ENCODE measurements around the gene MTX2. TPM values are rescaled to one million over a fixed set of nuclear protein-coding genes. Genes with fewer than 3 reads are reported as not detected.
"Not testable (repeated sequence)": the region's sequence is repeated elsewhere in the genome, so short reads cannot be mapped to it uniquely, and the experiment has no call there.

Gene MTX2
- total and polyA plus RNA-seq, 8 donors, result 12.2 to 150 (median 37.1) TPM

DNA sequence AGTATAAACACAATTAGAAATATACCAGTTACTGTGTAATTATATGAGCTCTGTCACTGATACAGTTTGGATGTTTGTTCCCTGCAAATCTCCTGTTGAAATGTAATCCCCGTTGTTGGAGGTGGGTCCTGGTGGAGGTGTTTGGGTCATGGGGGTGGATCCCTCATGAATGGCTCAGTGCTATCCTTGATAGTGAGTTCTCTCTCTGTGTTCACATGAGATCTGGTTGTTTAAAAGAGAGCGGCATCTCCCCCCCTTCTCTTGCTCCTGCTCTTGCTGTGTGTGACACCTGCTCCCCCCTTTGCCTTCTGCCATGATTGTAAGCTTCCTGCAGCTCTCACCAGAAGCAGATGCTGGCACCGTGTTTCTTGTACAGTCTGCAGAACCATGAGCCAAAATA lies 24.1 kb downstream of the MTX2 start:
- Histone ChIP-seq H3K27me3 (no peaks in the 10 kb centered on the region), H3K36me3 (no peaks in the 10 kb centered on the region), H3K4me1 (peaks cover 0 to 28% (median 12%) of the 10 kb centered on the region in 4 donors), H3K4me3 (no peak overlapping the region), H3K27ac (no peak overlapping the region), H3K9me3 (no peaks in the 10 kb centered on the region)
- 61 to 77% (median 65%) methylated on average over 3 of the region's 3 CpGs for WGBS, 5 donors
- TF ChIP-seq POLR2A (IDR thresholded peaks at IDR 0.05) (no peak), POLR2AphosphoS5 (IDR thresholded peaks at IDR 0.05) (no peak), EP300 (IDR thresholded peaks at IDR 0.05) (no peak)
- TF ChIP-seq, protein P1, sequence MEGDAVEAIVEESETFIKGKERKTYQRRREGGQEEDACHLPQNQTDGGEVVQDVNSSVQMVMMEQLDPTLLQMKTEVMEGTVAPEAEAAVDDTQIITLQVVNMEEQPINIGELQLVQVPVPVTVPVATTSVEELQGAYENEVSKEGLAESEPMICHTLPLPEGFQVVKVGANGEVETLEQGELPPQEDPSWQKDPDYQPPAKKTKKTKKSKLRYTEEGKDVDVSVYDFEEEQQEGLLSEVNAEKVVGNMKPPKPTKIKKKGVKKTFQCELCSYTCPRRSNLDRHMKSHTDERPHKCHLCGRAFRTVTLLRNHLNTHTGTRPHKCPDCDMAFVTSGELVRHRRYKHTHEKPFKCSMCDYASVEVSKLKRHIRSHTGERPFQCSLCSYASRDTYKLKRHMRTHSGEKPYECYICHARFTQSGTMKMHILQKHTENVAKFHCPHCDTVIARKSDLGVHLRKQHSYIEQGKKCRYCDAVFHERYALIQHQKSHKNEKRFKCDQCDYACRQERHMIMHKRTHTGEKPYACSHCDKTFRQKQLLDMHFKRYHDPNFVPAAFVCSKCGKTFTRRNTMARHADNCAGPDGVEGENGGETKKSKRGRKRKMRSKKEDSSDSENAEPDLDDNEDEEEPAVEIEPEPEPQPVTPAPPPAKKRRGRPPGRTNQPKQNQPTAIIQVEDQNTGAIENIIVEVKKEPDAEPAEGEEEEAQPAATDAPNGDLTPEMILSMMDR (IDR thresholded peaks at IDR 0.05), result no peak
- intact Hi-C loops (cut with DNase I; ENCODE audit: low total_unique reads), result no loop called here
- DNase-seq, result no peak

DNA sequence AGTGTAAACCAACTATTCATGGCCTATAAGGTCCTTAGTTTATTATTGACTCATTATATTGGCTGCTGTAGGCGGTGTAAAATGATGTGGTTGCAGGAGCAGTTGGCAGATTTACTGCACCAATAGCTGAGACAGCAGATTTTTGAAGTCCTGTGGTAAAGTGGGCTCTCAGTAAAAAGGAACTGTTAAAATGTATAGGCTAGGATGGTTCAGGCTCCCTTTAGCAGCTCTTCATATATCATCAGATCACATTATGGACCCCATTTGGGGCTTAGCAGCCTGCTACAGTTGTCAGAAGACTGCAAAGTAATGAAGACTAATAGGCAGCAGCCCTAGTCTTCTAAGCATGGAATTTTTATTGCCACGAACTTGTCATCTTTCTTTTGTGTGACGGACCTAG lies 27.8 kb downstream of the MTX2 start:
- H3K9me3 ChIP-seq, result no peaks in the 10 kb centered on the region
- H3K36me3 ChIP-seq, result peaks cover 0 to 7% (median 3%) of the 10 kb centered on the region in 4 donors
- H3K4me1 ChIP-seq, result peaks cover 0 to 13% (median 3%) of the 10 kb centered on the region in 4 donors
- intact Hi-C loops (cut with DNase I; ENCODE audit: low total_unique reads), result no loop called here
- no peak for DNase-seq
- H3K27ac ChIP-seq, result no peak overlapping the region
- TF ChIP-seq EP300 (IDR thresholded peaks at IDR 0.05), result no peak
- TF ChIP-seq POLR2A (IDR thresholded peaks at IDR 0.05), result no peak
- TF ChIP-seq, protein P1 (IDR thresholded peaks at IDR 0.05), result no peak
- no peak for TF ChIP-seq POLR2AphosphoS5 (IDR thresholded peaks at IDR 0.05)
- WGBS, 5 donors, result 77 to 87% (median 81%) methylated on average over 3 of the region's 3 CpGs
- H3K27me3 ChIP-seq, result no peaks in the 10 kb centered on the region
- no peak overlapping the region for H3K4me3 ChIP-seq

DNA sequence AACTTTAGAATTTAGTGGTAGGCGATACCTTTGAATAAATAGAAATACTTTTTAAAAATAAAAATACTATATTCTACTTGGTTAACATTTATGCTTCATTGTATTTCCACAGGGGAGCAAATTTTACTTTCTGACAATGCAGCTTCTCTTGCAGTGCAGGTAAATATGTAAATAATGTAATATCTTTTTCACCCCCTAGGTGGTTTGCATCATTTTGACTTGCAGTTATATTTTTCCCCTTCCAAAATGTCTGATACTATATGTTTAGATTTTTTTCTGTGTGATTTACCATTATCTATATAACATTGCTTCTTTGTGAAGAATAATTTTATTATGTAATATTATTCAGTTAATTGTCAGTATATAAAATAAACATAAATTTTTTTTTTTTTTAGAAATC lies 28.5 kb downstream of the MTX2 start:
- intact Hi-C loops (cut with DNase I; ENCODE audit: low total_unique reads), result no loop called here
- H3K4me1 ChIP-seq, result peaks cover 0 to 8% (median under 1%) of the 10 kb centered on the region in 4 donors
- no peaks in the 10 kb centered on the region for H3K27me3 ChIP-seq
- H3K4me3 ChIP-seq, result no peak overlapping the region
- DNase-seq, result no peak
- H3K27ac ChIP-seq, result no peak overlapping the region
- TF ChIP-seq EP300 (IDR thresholded peaks at IDR 0.05), result no peak
- TF ChIP-seq POLR2AphosphoS5 (IDR thresholded peaks at IDR 0.05), result no peak
- TF ChIP-seq, protein P1 (IDR thresholded peaks at IDR 0.05), result no peak
- no peak for TF ChIP-seq POLR2A (IDR thresholded peaks at IDR 0.05)
- WGBS, 5 donors, result 92 to 100% (median 96%) methylated on average over 1 of the region's 1 CpG
- H3K36me3 ChIP-seq, result peaks cover 0 to 7% (median 3%) of the 10 kb centered on the region in 4 donors
- no peaks in the 10 kb centered on the region for H3K9me3 ChIP-seq

DNA sequence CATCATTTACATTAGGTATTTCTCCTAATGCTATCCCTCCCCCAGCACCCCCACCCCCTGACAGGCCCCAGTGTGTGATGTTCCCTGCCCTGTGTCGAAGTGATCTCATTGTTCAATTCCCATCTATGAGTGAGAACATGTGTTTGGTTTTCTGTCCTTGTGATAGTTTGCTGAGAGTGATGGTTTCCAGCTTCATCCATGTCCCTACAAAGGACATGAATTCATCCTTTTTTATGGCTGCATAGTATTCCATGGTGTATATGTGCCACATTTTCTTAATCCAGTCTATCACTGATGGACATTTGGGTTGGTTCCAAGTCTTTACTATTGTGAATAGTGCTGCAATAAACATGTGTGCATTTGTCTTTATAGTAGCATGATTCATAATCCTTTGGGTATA lies 36.8 kb downstream of the MTX2 start:
- peaks cover 1 to 34% (median 20%) of the 10 kb centered on the region in 4 donors for H3K36me3 ChIP-seq
- DNase-seq; H3K9me3 ChIP-seq; H3K4me1 ChIP-seq; H3K4me3 ChIP-seq; H3K27ac ChIP-seq; H3K27me3 ChIP-seq; intact Hi-C loops (cut with DNase I; ENCODE audit: low total_unique reads): not testable (repeated sequence)
- 95 to 100% (median 100%) methylated on average over 1 of the region's 1 CpG for WGBS, 5 donors

DNA sequence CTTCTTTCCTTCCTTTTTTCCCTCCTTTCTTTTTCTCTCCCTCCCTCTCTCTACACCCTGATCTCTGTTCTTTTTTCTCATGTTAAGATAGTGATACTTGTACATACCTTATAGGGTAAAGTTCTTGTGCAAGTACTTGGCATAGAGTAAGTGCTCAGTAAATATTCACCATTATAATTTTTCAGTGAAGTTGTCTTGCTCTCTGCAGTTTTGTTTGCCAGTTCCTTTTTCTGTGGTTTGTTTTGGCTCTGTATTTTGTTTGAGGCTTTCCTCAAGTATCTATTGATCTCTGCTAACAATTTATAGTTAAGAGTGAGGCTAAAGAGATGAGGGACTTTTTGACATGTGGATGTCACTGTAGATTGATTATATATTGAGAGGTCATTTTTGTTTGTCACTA lies 48.0 kb downstream of the MTX2 start:
- no peak overlapping the region for H3K27ac ChIP-seq
- H3K9me3 ChIP-seq, result no peaks in the 10 kb centered on the region
- TF ChIP-seq POLR2A (IDR thresholded peaks at IDR 0.05) (no peak), EP300 (IDR thresholded peaks at IDR 0.05) (no peak), POLR2AphosphoS5 (IDR thresholded peaks at IDR 0.05) (no peak)
- TF ChIP-seq, protein P1 (IDR thresholded peaks at IDR 0.05), result no peak
- no peak for DNase-seq
- peaks cover 0 to 7% (median 0%) of the 10 kb centered on the region in 4 donors for H3K4me1 ChIP-seq
- no peak overlapping the region for H3K4me3 ChIP-seq
- H3K27me3 ChIP-seq, result no peaks in the 10 kb centered on the region
- peaks cover 3 to 20% (median 10%) of the 10 kb centered on the region in 4 donors for H3K36me3 ChIP-seq
- intact Hi-C loops (cut with DNase I; ENCODE audit: low total_unique reads), result no loop called here

All from stomach (tissue), 9 donors.